ENCODE data around the gene CAGE1. TPM values are rescaled to one million over a fixed set of nuclear protein-coding genes. Genes with fewer than 3 reads are reported as not detected.

The CAGE1 gene
- polyA plus RNA-seq, 2 of the 4 experiments (the other 2 are of a cell fraction), result 0.09 to 0.12 TPM

DNA sequence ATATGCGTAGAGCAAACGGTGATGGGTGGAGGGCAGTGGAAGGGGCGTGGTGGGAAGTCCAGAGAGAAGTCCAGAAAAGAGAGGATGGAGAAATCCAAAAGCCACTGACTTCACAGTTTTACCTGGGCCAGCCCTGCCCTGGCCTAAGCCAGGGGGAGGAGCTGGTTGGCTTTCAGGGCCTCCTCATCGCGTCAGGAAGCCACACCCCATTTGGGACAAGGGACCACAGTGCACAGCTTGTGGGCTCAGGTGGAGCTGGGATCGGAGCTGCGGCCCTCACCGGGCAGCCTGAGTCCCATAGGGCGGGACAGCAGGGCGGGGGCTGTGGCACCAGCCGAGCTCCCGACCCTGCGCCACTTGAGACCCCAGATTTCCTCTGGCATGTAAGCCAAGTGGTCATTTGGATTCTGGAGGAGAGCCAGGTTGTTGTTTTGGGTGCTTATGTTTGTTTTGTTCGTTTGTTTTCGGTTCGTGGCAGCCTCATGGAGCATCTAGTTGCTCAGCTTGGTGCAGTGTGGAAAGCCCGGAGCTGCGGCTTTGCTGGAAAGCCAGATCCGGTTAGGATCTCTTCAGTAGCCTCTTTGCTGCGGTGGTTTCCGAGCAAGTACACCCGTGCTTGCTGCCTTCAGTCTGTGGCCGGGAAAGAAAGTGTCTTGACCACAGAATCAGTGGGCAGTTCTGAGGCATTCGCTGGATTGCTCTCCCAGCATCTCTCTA, 42.3 kb upstream of the CAGE1 start:
- FAIRE-seq (no peak), ATAC-seq (no peak), DNase-seq (ENCODE audit: low read depth in 1 of 2, low spot score in 1 of 2) (no peak)
- no peak overlapping the region for H3K4me3 ChIP-seq
- WGBS (ENCODE audit: missing lambda C conversion rate), result 73% methylated on average over 17 of the region's 24 CpGs
- H3K4me1 ChIP-seq, result no peaks in the 10 kb centered on the region
- no peaks in the 10 kb centered on the region for H3K9me3 ChIP-seq
- ChIA-PET POLR2A (no interaction called here), CTCF (no interaction called here)
- no peak overlapping the region for H3K27ac ChIP-seq
- H3K4me2 ChIP-seq, result no peak overlapping the region
- TF ChIP-seq POLR2AphosphoS2 (conservative IDR thresholded peaks at IDR 0.05; ENCODE audit: low read length), result no peak
- TF ChIP-seq CEBPB (IDR thresholded peaks at IDR 0.05), result no peak
- TF ChIP-seq SMC3 (IDR thresholded peaks at IDR 0.05), result no peak
- TF ChIP-seq, protein P1, sequence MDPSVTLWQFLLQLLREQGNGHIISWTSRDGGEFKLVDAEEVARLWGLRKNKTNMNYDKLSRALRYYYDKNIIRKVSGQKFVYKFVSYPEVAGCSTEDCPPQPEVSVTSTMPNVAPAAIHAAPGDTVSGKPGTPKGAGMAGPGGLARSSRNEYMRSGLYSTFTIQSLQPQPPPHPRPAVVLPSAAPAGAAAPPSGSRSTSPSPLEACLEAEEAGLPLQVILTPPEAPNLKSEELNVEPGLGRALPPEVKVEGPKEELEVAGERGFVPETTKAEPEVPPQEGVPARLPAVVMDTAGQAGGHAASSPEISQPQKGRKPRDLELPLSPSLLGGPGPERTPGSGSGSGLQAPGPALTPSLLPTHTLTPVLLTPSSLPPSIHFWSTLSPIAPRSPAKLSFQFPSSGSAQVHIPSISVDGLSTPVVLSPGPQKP (IDR thresholded peaks at IDR 0.05; ENCODE audit: low read depth, low read length), result no peak
- TF ChIP-seq, protein P2, sequence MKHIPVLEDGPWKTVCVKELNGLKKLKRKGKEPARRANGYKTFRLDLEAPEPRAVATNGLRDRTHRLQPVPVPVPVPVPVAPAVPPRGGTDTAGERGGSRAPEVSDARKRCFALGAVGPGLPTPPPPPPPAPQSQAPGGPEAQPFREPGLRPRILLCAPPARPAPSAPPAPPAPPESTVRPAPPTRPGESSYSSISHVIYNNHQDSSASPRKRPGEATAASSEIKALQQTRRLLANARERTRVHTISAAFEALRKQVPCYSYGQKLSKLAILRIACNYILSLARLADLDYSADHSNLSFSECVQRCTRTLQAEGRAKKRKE (CRISPR knock-in tag; IDR thresholded peaks at IDR 0.05; ENCODE audit: low read depth), result no peak
- no peak for TF ChIP-seq CBX8 (IDR thresholded peaks at IDR 0.05)
- no peak for TF ChIP-seq NPAS2 (CRISPR knock-in tag; IDR thresholded peaks at IDR 0.05; ENCODE audit: borderline replicate concordance)
- TF ChIP-seq KDM5A (IDR thresholded peaks at IDR 0.05), result no peak
- TF ChIP-seq MYC (IDR thresholded peaks at IDR 0.05; ENCODE audit: borderline replicate concordance, low read length), result no peak
- no peak for TF ChIP-seq ZC3H11A (IDR thresholded peaks at IDR 0.05)
- no peak for TF ChIP-seq RNF2 (IDR thresholded peaks at IDR 0.05; ENCODE audit: borderline replicate concordance, low read depth)
- TF ChIP-seq EHMT2 (IDR thresholded peaks at IDR 0.05; ENCODE audit: low read depth), result no peak
- no peak for TF ChIP-seq BHLHE40 (IDR thresholded peaks at IDR 0.05; ENCODE audit: low read depth, low read length)
- TF ChIP-seq, protein P3, sequence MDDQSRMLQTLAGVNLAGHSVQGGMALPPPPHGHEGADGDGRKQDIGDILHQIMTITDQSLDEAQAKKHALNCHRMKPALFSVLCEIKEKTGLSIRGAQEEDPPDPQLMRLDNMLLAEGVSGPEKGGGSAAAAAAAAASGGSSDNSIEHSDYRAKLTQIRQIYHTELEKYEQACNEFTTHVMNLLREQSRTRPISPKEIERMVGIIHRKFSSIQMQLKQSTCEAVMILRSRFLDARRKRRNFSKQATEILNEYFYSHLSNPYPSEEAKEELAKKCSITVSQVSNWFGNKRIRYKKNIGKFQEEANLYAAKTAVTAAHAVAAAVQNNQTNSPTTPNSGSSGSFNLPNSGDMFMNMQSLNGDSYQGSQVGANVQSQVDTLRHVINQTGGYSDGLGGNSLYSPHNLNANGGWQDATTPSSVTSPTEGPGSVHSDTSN (IDR thresholded peaks at IDR 0.05), result no peak
- TF ChIP-seq ZNF302 (CRISPR knock-in tag; IDR thresholded peaks at IDR 0.05), result no peak
- TF ChIP-seq GATA3 (IDR thresholded peaks at IDR 0.05; ENCODE audit: borderline replicate concordance), result no peak
- TF ChIP-seq FOSB (CRISPR knock-in tag; IDR thresholded peaks at IDR 0.05), result no peak
- no peak for TF ChIP-seq EP300 (IDR thresholded peaks at IDR 0.05)

DNA sequence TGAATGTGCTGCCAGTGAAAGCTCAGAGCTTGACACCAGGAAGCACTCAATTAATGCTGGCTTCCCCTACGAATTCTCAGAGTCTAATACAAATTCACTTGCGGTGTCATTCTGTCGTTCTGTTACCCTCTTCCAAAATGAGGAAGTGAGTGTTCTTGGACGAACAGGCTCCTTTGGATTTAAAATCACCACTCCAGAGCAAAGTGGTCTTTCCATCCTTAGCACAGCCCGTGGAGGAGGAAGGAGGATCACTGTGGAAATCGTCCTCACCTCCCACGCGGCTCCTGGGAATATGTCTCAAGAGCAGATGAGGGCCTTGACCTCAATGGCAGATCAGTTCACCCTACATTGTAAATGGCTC, 41.8 kb upstream of the CAGE1 start:
- no peaks in the 10 kb centered on the region for H3K9me3 ChIP-seq
- H3K27ac ChIP-seq, result no peak overlapping the region
- CTCF ChIA-PET, result interaction anchor here (0.7 kb wide), 1 partner anchor 112 kb away, joined by 3 read pairs; no protein-coding TSS in a partner anchor
- POLR2A ChIA-PET, result no interaction called here
- no peak overlapping the region for H3K4me3 ChIP-seq
- no peak for DNase-seq (ENCODE audit: low read depth in 1 of 2, low spot score in 1 of 2)
- no peak for ATAC-seq
- no peak overlapping the region for H3K4me2 ChIP-seq
- TF ChIP-seq JUNB (IDR thresholded peaks at IDR 0.05) (no peak), NFE2L2 (conservative IDR thresholded peaks at IDR 0.05; ENCODE audit: low read length) (no peak), CBX8 (IDR thresholded peaks at IDR 0.05) (no peak), EHF (CRISPR knock-in tag; IDR thresholded peaks at IDR 0.05) (no peak), MAZ (IDR thresholded peaks at IDR 0.05; ENCODE audit: borderline replicate concordance, low read depth, low read length) (no peak), MYC (IDR thresholded peaks at IDR 0.05; ENCODE audit: borderline replicate concordance, low read length) (no peak), MAFK (IDR thresholded peaks at IDR 0.05; ENCODE audit: partially characterized antibody) (no peak), RCOR1 (IDR thresholded peaks at IDR 0.05; ENCODE audit: low read depth, low read length) (no peak), HOXA7 (CRISPR knock-in tag; IDR thresholded peaks at IDR 0.05) (no peak), ZNF302 (CRISPR knock-in tag; IDR thresholded peaks at IDR 0.05) (no peak), SREBF2 (IDR thresholded peaks at IDR 0.05) (no peak), ZSCAN20 (CRISPR knock-in tag; IDR thresholded peaks at IDR 0.05) (no peak), FOSB (CRISPR knock-in tag; IDR thresholded peaks at IDR 0.05) (no peak), HEYL (CRISPR knock-in tag; IDR thresholded peaks at IDR 0.05) (no peak)
- TF ChIP-seq, protein P4, sequence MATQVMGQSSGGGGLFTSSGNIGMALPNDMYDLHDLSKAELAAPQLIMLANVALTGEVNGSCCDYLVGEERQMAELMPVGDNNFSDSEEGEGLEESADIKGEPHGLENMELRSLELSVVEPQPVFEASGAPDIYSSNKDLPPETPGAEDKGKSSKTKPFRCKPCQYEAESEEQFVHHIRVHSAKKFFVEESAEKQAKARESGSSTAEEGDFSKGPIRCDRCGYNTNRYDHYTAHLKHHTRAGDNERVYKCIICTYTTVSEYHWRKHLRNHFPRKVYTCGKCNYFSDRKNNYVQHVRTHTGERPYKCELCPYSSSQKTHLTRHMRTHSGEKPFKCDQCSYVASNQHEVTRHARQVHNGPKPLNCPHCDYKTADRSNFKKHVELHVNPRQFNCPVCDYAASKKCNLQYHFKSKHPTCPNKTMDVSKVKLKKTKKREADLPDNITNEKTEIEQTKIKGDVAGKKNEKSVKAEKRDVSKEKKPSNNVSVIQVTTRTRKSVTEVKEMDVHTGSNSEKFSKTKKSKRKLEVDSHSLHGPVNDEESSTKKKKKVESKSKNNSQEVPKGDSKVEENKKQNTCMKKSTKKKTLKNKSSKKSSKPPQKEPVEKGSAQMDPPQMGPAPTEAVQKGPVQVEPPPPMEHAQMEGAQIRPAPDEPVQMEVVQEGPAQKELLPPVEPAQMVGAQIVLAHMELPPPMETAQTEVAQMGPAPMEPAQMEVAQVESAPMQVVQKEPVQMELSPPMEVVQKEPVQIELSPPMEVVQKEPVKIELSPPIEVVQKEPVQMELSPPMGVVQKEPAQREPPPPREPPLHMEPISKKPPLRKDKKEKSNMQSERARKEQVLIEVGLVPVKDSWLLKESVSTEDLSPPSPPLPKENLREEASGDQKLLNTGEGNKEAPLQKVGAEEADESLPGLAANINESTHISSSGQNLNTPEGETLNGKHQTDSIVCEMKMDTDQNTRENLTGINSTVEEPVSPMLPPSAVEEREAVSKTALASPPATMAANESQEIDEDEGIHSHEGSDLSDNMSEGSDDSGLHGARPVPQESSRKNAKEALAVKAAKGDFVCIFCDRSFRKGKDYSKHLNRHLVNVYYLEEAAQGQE (IDR thresholded peaks at IDR 0.05), result no peak
- TF ChIP-seq, protein P5, sequence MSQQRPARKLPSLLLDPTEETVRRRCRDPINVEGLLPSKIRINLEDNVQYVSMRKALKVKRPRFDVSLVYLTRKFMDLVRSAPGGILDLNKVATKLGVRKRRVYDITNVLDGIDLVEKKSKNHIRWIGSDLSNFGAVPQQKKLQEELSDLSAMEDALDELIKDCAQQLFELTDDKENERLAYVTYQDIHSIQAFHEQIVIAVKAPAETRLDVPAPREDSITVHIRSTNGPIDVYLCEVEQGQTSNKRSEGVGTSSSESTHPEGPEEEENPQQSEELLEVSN (IDR thresholded peaks at IDR 0.05; ENCODE audit: borderline replicate concordance, low read depth), result no peak
- TF ChIP-seq, protein P2 (CRISPR knock-in tag; IDR thresholded peaks at IDR 0.05; ENCODE audit: low read depth), result no peak
- no peak for FAIRE-seq
- WGBS (ENCODE audit: missing lambda C conversion rate), result 88% methylated on average over 8 of the region's 8 CpGs
- H3K4me1 ChIP-seq, result no peaks in the 10 kb centered on the region

Data from A549 (cell line).